HG02870 (cell line): ENCODE results near the gene PCNX2.

ENCODE experiments used
- ATAC-seq: cut with Tn5 transposase; IDR thresholded peaks from one replicate; pipeline ENCODE4 v1.9.1; 2021; ENCODE audit warnings: mild to moderate bottlenecking, moderate library complexity; ENCODE audit not compliant: unreplicated experiment

PCNX2 gene

GRCh38 chr1:233295237-233295974 is at the start of gene PCNX2:
Gene PCNX2 (minus strand): TSS chr1:233295725. CDS start chr1:233295478, 247 bp downstream.
- peak; percentile 92 for ATAC-seq

- ATAC-seq: no peak
These were observed 47.7 kb upstream of the PCNX2 start for GRCh38 chr1:233343262-233343661.

GRCh38 chr1:233342086-233342485 is 46.6 kb upstream of the PCNX2 start:
- no peak for ATAC-seq

GRCh38 chr1:233340966-233341516 is 45.5 kb upstream of the PCNX2 start:
- ATAC-seq: no peak

GRCh38 chr1:233340031-233340555 is 44.6 kb upstream of the PCNX2 start:
- no peak for ATAC-seq

GRCh38 chr1:233338102-233338501 is 42.6 kb upstream of the PCNX2 start:
- ATAC-seq: no peak

- ATAC-seq: no peak
These were observed 42.0 kb upstream of the PCNX2 start for GRCh38 chr1:233337505-233337904.

GRCh38 chr1:233336554-233337456 is 41.3 kb upstream of the PCNX2 start:
- ATAC-seq: no peak

- no peak for ATAC-seq
These were observed 38.6 kb upstream of the PCNX2 start for GRCh38 chr1:233334092-233334491.

GRCh38 chr1:233333086-233333485 is 37.6 kb upstream of the PCNX2 start:
- no peak for ATAC-seq

GRCh38 chr1:233331676-233332519 is 36.4 kb upstream of the PCNX2 start:
- no peak for ATAC-seq

GRCh38 chr1:233328142-233328921 is 32.8 kb upstream of the PCNX2 start:
- ATAC-seq: peak; percentile 21

- ATAC-seq: peak; percentile 41
These were observed 32.2 kb upstream of the PCNX2 start, which contains the start of gene MAP3K21 for GRCh38 chr1:233327651-233328141. Gene MAP3K21 (plus strand): TSS chr1:233327724. CDS start chr1:233328029, 305 bp downstream.

- ATAC-seq: peak; percentile 78
These were observed 31.5 kb upstream of the PCNX2 start for GRCh38 chr1:233326811-233327650.

- ATAC-seq: no peak
These were observed 30.8 kb upstream of the PCNX2 start for GRCh38 chr1:233326319-233326718.

GRCh38 chr1:233323718-233324117 is 28.2 kb upstream of the PCNX2 start:
- no peak for ATAC-seq

- no peak for ATAC-seq
These were observed 24.5 kb upstream of the PCNX2 start for GRCh38 chr1:233320023-233320422.

- ATAC-seq: no peak
These were observed 23.7 kb upstream of the PCNX2 start for GRCh38 chr1:233319272-233319671.
